GM12875 (cell line): ENCODE results near the gene MOK.
"Not testable (repeated sequence)": the region's sequence is repeated elsewhere in the genome, so short reads cannot be mapped to it uniquely, and the experiment has no call there.

Source experiments
- H3K4me3 ChIP-seq: one replicate; pipeline ENCODE4 v1.5.1; 2011; ENCODE audit warnings: low read depth, low read length, control low read depth
- CTCF ChIP-seq: IDR thresholded peaks from 2 replicates; pipeline ENCODE4 v1.5.1; 2011; ENCODE audit warnings: low read depth, mild to moderate bottlenecking, control low read depth, inconsistent platforms, low read length, moderate library complexity, borderline replicate concordance; ENCODE audit not compliant: insufficient read depth

The MOK gene

GRCh38 chr14:102241147-102241546 is 63.8 kb downstream of the MOK start:
- no peak overlapping the region for H3K4me3 ChIP-seq
- no peak for TF ChIP-seq CTCF

GRCh38 chr14:102240481-102240880 is 64.5 kb downstream of the MOK start:
- H3K4me3 ChIP-seq = not testable (repeated sequence)

GRCh38 chr14:102239231-102239630 is 65.7 kb downstream of the MOK start:
- no peak overlapping the region for H3K4me3 ChIP-seq
- TF ChIP-seq CTCF = no peak

GRCh38 chr14:102238766-102239165 is 66.2 kb downstream of the MOK start:
- no peak for TF ChIP-seq CTCF
- no peak overlapping the region for H3K4me3 ChIP-seq

GRCh38 chr14:102238131-102238530 is 66.8 kb downstream of the MOK start:
- no peak overlapping the region for H3K4me3 ChIP-seq
- TF ChIP-seq CTCF = no peak

- no peak for TF ChIP-seq CTCF
- no peak overlapping the region for H3K4me3 ChIP-seq
Observed at GRCh38 chr14:102236026-102236425, 68.9 kb downstream of the MOK start.

- peak; percentile 83 for TF ChIP-seq CTCF
Observed at GRCh38 chr14:102235275-102235897, 69.6 kb downstream of the MOK start.

More at GRCh38 chr14:102235275-102235897, 69.6 kb downstream of the MOK start:
- no peak overlapping the region for H3K4me3 ChIP-seq
